Measurements from ENCODE around the gene PLA2G4F.
A peak's percentile ranks its signal among the peaks of the same experiment; 100 is the strongest.

PLA2G4F gene

GRCh38 chr15:42145546-42146455, 10.6 kb downstream of the PLA2G4F start:
- no peak for DNase-seq

GRCh38 chr15:42144841-42145375, 11.5 kb downstream of the PLA2G4F start:
- DNase-seq: no peak

GRCh38 chr15:42143866-42144625, 12.4 kb downstream of the PLA2G4F start:
- no peak for DNase-seq

GRCh38 chr15:42143356-42143755, 13.1 kb downstream of the PLA2G4F start:
- no peak for DNase-seq

- DNase-seq: no peak
These were observed 14.4 kb downstream of the PLA2G4F start for GRCh38 chr15:42141795-42142667.

- DNase-seq: no peak
These were observed 15.2 kb downstream of the PLA2G4F start for GRCh38 chr15:42141246-42141645.

GRCh38 chr15:42140383-42141070, 15.9 kb downstream of the PLA2G4F start:
- no peak for DNase-seq

- no peak for DNase-seq
These were observed 16.8 kb downstream of the PLA2G4F start for GRCh38 chr15:42139596-42139995.

- DNase-seq: no peak
These were observed 17.5 kb downstream of the PLA2G4F start for GRCh38 chr15:42138968-42139386.

GRCh38 chr15:42138411-42138810, 18.0 kb downstream of the PLA2G4F start:
- no peak for DNase-seq

GRCh38 chr15:42137461-42138261, 18.8 kb downstream of the PLA2G4F start:
- peak in 1 of 2 donors; percentile 31 for DNase-seq

- DNase-seq: no peak
These were observed 19.9 kb downstream of the PLA2G4F start for GRCh38 chr15:42136513-42136912.

GRCh38 chr15:42135351-42135750, 21.1 kb downstream of the PLA2G4F start:
- no peak for DNase-seq

GRCh38 chr15:42134617-42135245, 21.7 kb downstream of the PLA2G4F start:
- no peak for DNase-seq

- peak; percentile 40 to 41 for DNase-seq
These were observed 22.4 kb downstream of the PLA2G4F start for GRCh38 chr15:42133886-42134502.

GRCh38 chr15:42133356-42133755, 23.1 kb downstream of the PLA2G4F start:
- DNase-seq: no peak

- DNase-seq: no peak
These were observed 24.3 kb downstream of the PLA2G4F start for GRCh38 chr15:42131826-42132806.

GRCh38 chr15:42131006-42131405, 25.4 kb downstream of the PLA2G4F start:
- no peak for DNase-seq

Measured in CD4-positive, alpha-beta T cell treated with Interferon alpha-2 for 1 hour (primary cell).